SK-MEL-5 (cell line): ENCODE results near the gene COA8. TPM values are rescaled to one million over a fixed set of nuclear protein-coding genes. Genes with fewer than 3 reads are reported as not detected.

Source experiments
- DNase-seq: peaks from one replicate; pipeline ENCODE4 v3.0.0-alpha.2; 2016; ENCODE audit warnings: low read depth, low spot score
- in situ Hi-C: cut with HindIII; loops from 2 replicates; pipeline ENCODE4 v1.10.0; 2016; ENCODE audit warnings: low sequenced_read_pairs, high pct_unique_total_duplicates, low pct_unique_long_range_greater_than_20kb
- polyA plus RNA-seq, 2 experiments: library from polyadenylated mRNA; depleted of rRNA; stranded (reverse); fragments of >200 nt; gene quantifications; 2 replicates each; pipeline ENCODE4 v1.2.3, GENCODE V29; 2015
- total RNA-seq: library from RNA; depleted of rRNA; stranded (reverse); fragments of >200 nt; shearing (Covaris generic); gene quantifications from 2 replicates; pipeline ENCODE4 v1.2.3, GENCODE V29; 2014; rRNA removed

Gene COA8
- total RNA-seq: 39.4 and 40.4 TPM in 2 replicates
- polyA plus RNA-seq (2015; cell fraction: cytosol; rRNA removed): 20.3 and 21.1 TPM in 2 replicates
- 2.4 TPM in 2 replicates for polyA plus RNA-seq (2015; cell fraction: nucleus; rRNA removed)

- peak; percentile 69 for DNase-seq
- in situ Hi-C loops: no loop called here
Measured at GRCh38 chr14:103562429-103563225, at the start of gene COA8, which contains the start of gene BAG5. Gene COA8, plus strand, starts transcription at chr14:103562960. Its CDS starts 42 bp downstream, at chr14:103563002. Gene BAG5, minus strand, starts transcription at chr14:103562657. Its CDS starts 1,493 bp downstream, at chr14:103561164.

DNA sequence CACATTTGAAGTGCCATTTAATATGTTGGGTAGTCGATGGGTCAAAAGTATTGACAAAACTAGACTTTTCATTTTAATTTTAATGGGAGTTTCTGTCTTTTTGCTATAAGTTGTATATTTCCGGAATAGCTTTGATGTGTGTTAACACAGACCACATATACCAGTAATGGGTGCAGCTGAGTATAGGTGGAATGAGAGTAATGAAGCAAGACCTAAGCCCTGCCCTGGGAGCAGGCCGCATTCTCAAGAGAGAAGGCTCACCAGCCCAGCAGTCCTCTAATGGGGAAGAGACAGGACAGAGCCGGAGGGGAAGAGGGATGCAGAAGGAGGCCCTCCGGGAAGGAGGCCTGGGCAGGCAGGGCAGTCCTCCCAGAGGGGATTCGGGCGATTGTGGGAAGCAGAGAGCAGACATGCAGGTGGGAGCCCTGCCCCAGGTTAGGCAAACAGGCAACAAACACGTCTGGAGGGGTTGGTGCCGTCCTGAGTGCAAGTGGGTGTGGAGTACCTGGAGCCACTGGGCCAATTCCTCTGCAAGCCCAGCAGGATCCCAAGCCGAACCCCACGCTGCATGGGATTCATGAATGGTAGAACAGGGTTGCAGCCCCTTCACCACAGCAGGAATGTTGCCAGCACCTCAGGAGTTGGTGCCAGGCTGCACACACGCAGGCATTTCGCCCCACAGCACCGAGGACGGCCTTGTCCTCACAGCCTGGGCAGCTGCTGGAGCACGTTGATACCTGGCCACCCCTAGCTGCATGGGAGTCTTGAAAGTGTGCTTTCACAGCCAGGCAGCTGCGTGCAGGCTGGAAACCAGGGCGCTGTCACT lies 48.0 kb upstream of the COA8 start:
- no peak for DNase-seq
- in situ Hi-C loops: no loop called here

- DNase-seq: no peak
- in situ Hi-C loops: no loop called here
Measured at GRCh38 chr14:103516426-103517173, 46.2 kb upstream of the COA8 start.

- in situ Hi-C loops: no loop called here
Measured at GRCh38 chr14:103517174-103517566, 45.6 kb upstream of the COA8 start.

DNA sequence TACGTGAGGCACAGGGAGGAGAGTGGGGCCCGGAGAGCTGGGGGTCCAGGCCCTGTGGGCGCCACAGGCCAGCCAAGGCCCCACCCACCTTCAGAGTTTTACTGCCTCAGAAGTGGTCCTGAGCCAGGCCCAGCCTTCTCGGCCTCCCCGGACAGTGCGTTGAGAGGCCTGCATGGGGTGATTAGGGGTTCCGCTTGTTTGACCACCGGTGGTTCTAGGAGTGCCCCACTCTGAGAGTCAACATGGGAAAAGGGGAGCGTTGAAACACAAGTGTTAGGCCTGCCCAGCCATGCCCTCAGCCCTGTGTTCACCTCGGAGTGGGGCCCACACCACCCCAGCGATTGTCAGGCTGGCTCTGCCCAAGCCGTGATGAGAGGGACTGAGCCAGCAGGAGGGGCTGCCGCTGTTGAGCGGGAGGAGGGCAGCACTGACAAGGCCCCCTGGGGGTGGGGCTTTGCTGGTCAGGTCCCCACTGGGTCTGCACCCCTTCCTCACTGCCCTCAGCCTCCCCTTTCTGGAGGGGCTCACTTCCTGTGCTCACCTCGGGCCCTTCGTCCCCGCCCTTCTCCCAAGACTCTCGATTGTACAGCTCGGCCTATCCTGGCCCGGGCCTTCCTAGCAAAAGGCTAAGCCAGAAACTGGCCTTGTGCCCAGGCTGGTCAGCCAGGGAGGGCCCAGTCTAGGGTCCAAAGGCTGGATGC lies 44.9 kb upstream of the COA8 start:
- in situ Hi-C loops: no loop called here
- no peak for DNase-seq

More at GRCh38 chr14:103517174-103517566, 45.6 kb upstream of the COA8 start:
- DNase-seq: no peak

DNA sequence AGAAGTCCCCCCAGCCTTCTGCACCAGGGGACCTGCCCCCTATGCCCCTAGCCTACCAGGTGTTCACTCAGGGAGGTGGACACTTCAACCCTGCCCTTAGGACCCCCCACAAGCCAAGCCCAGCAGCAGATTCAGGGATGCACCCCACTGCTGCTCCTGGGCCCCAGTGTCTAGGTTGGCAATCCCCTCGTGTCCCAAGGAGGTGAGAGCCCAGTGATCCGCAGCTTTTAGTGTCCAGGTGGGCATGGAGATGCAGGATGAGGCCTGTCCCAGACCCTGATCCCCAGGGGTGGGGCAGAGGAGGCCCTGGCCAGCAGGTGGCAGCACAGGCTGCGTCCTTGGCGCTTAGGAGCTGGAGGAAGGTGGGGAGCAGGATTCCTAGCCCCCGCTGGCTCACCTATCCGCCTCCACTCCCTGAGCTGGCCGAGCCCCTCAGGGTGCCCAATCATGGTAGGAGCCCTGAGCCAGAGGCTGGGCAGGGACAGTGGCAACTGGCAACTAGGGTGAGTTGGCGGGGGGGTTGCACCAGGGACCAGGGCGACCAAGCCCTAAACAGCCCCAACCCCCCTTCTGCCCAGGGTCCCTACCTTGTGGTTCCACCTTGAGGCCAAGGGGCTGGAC lies 44.2 kb upstream of the COA8 start:
- in situ Hi-C loops: no loop called here
- DNase-seq: peak; percentile 62

DNA sequence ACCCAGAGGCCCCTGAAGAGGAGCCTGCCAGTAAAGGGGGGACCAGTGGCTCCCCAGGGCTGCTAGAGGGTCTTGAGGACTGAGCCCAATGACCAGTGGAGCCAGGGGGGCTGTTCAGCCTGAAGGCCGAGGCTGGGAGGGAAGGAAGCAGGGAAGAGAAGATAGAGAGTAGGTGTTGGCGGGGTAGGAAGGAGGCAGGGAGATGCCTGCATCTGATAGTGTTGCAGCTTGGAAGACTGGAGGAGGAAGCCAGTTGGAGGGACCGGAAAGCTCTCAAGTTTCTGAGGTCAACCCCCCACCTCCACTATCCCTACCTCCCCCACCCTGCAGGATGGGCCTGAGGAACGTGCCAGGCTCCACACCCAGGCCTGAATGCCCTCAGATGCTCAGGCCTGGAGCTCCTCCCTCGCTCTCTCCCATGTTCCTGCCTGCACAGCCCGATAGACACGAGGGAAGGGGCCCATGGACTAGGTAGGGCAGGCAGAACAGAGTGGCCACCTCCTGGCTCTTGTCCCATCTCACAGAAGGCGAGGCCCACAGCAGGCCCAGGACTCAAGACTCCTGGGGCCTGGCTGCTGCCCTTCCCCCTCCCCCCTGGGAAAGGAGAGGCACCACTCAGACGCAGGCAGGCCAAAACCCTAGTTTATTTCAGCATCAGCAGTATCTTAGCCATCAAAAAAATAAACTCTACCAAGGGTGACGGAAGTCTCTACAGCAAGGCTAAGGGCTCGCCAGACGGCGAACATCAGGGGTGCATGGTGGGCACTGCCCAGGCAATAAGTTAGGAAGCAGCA lies 43.5 kb upstream of the COA8 start:
- in situ Hi-C loops: no loop called here
- no peak for DNase-seq

DNA sequence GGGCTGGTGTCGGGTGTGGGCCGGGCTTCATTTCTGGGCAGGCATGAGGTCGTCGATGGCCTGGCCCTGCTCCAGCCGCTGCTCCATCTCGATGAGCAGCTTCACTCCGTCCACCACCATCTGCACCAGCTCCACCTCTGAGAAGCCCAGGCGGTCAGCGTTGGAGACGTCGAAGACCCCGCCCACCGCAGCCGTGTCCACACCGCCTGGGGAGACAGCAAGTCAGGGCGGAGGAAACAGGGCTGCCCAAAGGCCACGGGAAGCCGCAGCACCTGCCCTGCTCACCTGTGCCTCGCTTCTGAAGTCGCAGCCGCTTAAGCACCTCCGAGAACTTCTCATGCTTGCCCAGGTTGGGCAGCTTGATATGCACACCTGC lies 42.9 kb upstream of the COA8 start:
- in situ Hi-C loops: no loop called here
- no peak for DNase-seq

DNA sequence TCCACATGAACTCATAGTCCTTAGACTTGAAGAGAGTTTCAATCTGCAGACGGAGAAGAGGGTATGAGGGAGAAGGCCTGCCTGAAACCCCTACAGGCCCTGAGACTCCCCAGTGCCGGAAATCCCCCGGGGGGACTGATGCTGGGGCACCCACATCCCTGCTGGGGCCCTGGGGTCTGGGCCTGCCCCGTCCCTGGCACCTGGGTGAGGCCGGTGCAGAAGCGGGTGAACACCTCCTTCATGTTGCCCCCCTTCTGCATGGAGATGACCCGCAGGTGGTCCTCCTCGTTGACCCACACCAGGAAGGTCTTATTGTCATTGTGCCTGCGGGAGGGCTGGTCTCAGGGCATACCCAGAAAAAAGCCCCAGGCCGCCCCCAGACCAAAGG lies 42.5 kb upstream of the COA8 start:
- in situ Hi-C loops: no loop called here

GRCh38 chr14:103520657-103521437 lies 41.9 kb upstream of the COA8 start:
- in situ Hi-C loops: no loop called here
- peak; percentile 57 for DNase-seq

More for the DNA sequence above, 42.5 kb upstream of the COA8 start:
- DNase-seq: no peak

GRCh38 chr14:103521438-103521950 lies 41.3 kb upstream of the COA8 start:
- in situ Hi-C loops: no loop called here
- no peak for DNase-seq

DNA sequence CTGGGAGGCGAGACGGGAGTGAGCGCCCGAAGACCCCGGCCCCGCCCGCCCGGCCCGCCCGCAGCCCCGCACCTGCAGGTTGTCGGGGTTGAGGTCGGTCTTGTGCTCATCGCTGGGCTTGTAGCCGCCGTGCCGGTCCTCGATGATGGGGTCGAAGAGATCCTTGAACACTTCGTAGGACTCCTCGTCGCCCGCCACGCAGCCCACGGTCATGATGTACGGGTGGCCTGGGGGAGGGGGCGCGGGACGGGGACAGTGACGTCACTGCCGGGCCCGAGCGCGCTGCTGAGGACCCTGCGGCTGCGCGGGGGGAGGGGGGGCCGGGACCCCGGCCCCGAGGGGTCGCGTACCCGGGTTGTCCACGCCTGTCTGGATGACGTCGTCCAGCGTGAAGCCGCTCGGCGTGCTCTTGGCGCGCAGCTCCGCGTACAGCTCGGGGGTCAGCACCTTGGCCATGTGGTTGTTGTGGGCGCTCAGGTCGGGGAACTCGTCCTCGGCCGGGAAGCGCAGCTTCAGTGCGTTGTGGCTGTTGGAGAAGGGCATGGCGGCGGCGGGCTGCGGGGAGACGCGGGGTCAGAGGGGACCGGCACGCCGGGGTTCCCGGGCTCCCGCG lies 40.7 kb upstream of the COA8 start:
- in situ Hi-C loops: no loop called here

DNA sequence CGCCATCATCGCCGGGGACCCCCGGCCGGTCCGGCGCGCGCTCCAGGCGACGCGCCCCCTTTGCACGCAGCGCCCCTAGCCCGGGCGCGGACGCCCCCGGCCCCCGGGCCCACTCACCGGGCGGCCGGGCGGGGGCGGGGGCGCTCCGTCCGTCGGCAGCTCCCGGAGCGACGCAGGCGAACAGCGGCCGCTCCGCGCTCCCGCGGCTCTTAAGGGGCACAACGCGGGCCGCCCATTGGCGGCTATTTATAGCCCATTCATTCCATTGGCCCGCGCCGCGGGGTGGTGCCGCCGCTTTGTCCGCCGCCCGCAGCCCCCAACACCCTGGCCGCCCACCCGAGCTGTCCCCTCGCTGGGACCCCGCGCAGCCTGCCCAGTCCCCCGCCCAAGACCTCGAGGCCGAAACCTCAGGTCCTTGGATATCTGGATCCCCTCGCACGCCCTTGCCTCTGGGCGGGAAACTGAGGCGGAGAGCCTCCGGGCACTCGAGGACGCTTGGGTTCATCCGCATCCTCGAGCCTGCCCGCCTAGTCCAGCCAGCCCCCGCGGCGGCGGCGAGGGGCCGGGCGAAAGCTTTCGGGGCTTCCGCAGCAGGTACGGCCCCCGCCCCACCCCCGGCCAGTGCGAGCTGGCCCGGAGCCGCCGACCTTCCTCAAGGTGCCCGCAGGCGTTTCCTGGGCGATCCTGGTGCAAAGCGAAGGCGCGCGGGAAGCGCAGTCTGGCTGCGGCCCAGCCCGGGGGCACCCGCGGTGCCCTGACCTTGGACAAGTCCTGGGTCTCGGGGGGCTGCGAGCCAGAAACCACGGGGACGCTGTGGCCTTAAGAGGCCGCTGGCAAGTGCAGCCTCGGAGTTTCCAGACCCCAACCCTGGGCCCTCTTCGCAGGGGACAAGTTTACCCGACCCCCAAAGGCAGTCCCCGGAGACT lies 39.8 kb upstream of the COA8 start, which contains the start of gene CKB:
Gene CKB (minus strand): TSS at position 182 of the 926 bp plus-strand sequence. CDS start 337 bp downstream, outside the sequence.
- peak; percentile 65 for DNase-seq
- in situ Hi-C loops: no loop called here

More for the DNA sequence above, 40.7 kb upstream of the COA8 start:
- no peak for DNase-seq

DNA sequence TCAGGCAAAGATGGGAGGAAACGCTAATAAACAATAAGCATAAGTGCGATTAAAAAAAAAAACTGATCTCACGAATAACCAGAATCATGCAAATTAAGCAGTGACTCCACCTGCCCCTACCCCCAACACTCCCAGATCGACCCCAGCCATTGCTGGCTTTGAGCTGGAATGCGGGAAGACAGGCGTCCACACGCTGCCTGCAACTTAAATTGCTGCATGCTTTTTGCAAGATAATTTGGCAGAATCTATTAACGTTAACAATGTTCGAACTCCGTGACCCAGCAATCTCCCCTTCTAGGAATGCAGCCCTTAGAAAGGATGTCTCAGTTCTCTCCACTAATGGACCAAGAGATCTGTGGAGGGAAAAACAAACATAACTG lies 39.2 kb upstream of the COA8 start:
- no peak for DNase-seq
- in situ Hi-C loops: no loop called here
